Ishikawa (cell line): ENCODE data around the gene CACNA2D3.

Experiments used
- EP300 ChIP-seq: IDR thresholded peaks from 2 replicates; pipeline ENCODE4 v1.6.1; 2012; ENCODE audit warnings: borderline replicate concordance
- TAF1 ChIP-seq: IDR thresholded peaks from 2 replicates; pipeline ENCODE4 v1.6.1; 2012; ENCODE audit warnings: low read depth, mild to moderate bottlenecking
- TEAD4 ChIP-seq: IDR thresholded peaks from 2 replicates; pipeline ENCODE4 v1.6.1; 2012
- TF ChIP-seq, protein P1 (sequence below): IDR thresholded peaks from 2 replicates; pipeline ENCODE4 v1.6.1; 2012

GRCh38 chr3:54514006-54514405 is 391.7 kb downstream of the CACNA2D3 start:
- TF ChIP-seq, protein P1, sequence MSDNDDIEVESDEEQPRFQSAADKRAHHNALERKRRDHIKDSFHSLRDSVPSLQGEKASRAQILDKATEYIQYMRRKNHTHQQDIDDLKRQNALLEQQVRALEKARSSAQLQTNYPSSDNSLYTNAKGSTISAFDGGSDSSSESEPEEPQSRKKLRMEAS, result no peak
- no peak for TF ChIP-seq TAF1
- TF ChIP-seq TEAD4, result no peak
- TF ChIP-seq EP300, result no peak
